Nephron progenitor cell (in vitro differentiated cells): ENCODE results near the gene WDR46.
"Not testable (repeated sequence)": the region's sequence is repeated elsewhere in the genome, so short reads cannot be mapped to it uniquely, and the experiment has no call there.

Experiments
- DNase-seq: peaks from one replicate; pipeline ENCODE4 v3.0.0; 2021
- H3K27ac Mint-ChIP-seq: 2 replicates; pipeline ENCODE4 v1.8.0; 2021; ENCODE audit warnings: mild to moderate bottlenecking, moderate library complexity, mixed read lengths
- H3K27me3 Mint-ChIP-seq: 2 replicates; pipeline ENCODE4 v1.8.0; 2021; ENCODE audit warnings: mild to moderate bottlenecking, low read depth, mixed read lengths; ENCODE audit not compliant: poor library complexity
- H3K36me3 Mint-ChIP-seq: 2 replicates; pipeline ENCODE4 v1.8.0; 2021; ENCODE audit warnings: low read depth, mixed read lengths
- H3K4me1 Mint-ChIP-seq: 2 replicates; pipeline ENCODE4 v1.8.0; 2021; ENCODE audit warnings: mixed read lengths
- H3K4me3 Mint-ChIP-seq: 2 replicates; pipeline ENCODE4 v1.8.0; 2021; ENCODE audit warnings: mild to moderate bottlenecking, moderate library complexity, mixed read lengths
- H3K9me3 Mint-ChIP-seq: 2 replicates; pipeline ENCODE4 v1.8.0; 2021; ENCODE audit warnings: mild to moderate bottlenecking, moderate library complexity, mixed read lengths
- CTCF ChIP-seq: fragments of 200-600 bp; sonication (generic); IDR thresholded peaks from 2 replicates; pipeline ENCODE4 v1.5.0; 2021; ENCODE audit warnings: antibody characterized with exemption

The WDR46 gene

DNA sequence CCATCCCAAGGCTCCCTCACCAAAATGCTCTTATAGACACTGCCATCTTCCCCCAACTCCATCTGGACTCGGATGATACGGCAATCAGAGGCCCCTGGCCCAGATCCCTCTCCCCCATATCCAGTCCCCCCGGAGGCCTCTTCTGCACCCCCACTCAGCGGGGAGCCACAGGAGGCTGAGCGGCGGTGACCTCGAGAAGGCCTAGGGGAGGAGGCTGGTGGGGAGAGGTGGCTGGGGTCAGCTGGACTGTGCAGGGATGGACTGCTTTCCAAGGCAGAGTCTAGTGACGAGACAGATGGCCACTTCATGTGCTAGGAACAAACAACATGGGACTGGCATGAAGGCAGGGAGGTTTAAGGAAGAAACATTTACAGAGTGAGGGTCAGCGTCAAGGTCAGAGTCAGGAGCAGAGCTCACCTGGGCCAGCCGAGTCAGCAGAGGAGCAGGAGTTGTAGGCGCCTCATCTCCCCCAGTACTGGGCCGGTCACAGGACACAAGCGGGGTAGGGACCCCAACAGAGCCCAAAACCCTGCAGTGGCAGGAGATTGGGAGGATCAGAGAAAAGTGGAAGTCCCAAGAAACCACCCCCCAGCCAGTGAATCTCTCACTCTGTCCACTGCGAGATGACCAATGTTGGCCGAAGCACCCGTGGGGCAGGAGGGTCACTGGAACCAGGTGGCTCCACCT lies 4.1 kb upstream of the WDR46 start:
- H3K9me3 Mint-ChIP-seq: no peaks in the 10 kb centered on the region
- no peak overlapping the region for H3K4me3 Mint-ChIP-seq
- no peak overlapping the region for H3K27ac Mint-ChIP-seq
- DNase-seq: no peak
- H3K27me3 Mint-ChIP-seq: no peaks in the 10 kb centered on the region
- peaks cover 52% of the 10 kb centered on the region for H3K4me1 Mint-ChIP-seq
- no peak for TF ChIP-seq CTCF
- H3K36me3 Mint-ChIP-seq: peaks cover 13% of the 10 kb centered on the region

DNA sequence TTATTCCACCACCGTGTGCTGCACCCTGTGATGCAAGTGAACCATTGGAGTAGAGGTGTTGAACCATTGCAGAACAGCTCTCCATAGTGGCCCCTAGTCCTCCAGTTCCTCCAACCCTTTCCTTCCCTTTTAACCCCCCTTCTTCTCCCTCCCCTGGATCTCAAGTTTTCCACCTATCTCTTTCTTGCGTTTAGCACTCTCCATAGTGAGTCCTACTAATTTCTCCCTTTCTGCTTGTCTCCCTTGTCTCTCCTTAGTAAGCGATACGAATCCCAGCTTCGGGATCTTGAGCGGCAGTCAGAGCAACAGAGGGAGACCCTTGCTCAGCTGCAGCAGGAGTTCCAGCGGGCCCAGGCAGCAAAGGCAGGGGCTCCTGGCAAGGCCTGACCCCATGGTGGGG lies 1.4 kb upstream of the WDR46 start:
- no peak overlapping the region for H3K27ac Mint-ChIP-seq
- H3K4me3 Mint-ChIP-seq: peak overlapping the region; percentile 98
- no peak for TF ChIP-seq CTCF
- peaks cover 30% of the 10 kb centered on the region for H3K36me3 Mint-ChIP-seq
- H3K4me1 Mint-ChIP-seq: peaks cover 49% of the 10 kb centered on the region
- peaks cover 2% of the 10 kb centered on the region for H3K27me3 Mint-ChIP-seq
- H3K9me3 Mint-ChIP-seq: no peaks in the 10 kb centered on the region
- DNase-seq: no peak

DNA sequence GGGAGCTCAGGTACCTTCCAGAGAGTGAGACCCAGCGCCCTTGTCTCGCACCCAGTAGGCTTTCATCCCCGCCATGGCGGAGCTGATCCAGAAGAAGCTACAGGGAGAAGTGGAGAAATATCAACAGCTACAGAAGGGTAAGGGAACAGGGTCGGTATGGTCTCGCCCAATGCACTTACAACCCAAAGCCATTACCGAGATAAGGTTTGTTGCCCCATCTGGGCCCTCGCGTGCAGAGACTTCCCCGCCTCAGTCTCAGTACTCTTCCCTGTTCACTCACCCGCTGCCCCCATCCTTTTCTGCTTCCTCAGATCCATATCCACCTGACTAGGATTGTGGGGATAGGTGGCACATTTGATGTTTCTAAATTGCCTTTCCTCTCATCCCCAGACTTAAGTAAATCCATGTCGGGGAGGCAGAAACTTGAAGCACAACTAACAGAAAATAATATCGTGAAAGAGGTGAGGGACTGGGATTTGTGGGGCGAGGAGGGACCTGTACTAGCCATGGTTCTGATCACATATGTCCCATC lies 811 bp upstream of the WDR46 start:
- Mint-ChIP-seq H3K9me3 (no peaks in the 10 kb centered on the region), H3K4me1 (peaks cover 49% of the 10 kb centered on the region), H3K36me3 (peaks cover 30% of the 10 kb centered on the region), H3K4me3 (peak overlapping the region; percentile 98), H3K27me3 (peaks cover 2% of the 10 kb centered on the region), H3K27ac (peak overlapping the region; percentile 29)
- DNase-seq: no peak
- no peak for TF ChIP-seq CTCF

- no peaks in the 10 kb centered on the region for H3K9me3 Mint-ChIP-seq
- peaks cover 25% of the 10 kb centered on the region for H3K36me3 Mint-ChIP-seq
- H3K4me3 Mint-ChIP-seq: peak overlapping the region; percentile 98
- H3K27ac Mint-ChIP-seq: no peak overlapping the region
- no peak for TF ChIP-seq CTCF
- peaks cover 49% of the 10 kb centered on the region for H3K4me1 Mint-ChIP-seq
- peaks cover 2% of the 10 kb centered on the region for H3K27me3 Mint-ChIP-seq
- no peak for DNase-seq
These were observed 708 bp downstream of the WDR46 start for GRCh38 chr6:33288141-33288920.

- peaks cover 49% of the 10 kb centered on the region for H3K4me1 Mint-ChIP-seq
- DNase-seq: no peak
- H3K27me3 Mint-ChIP-seq: peaks cover 2% of the 10 kb centered on the region
- TF ChIP-seq CTCF: no peak
- peaks cover 17% of the 10 kb centered on the region for H3K36me3 Mint-ChIP-seq
- peak overlapping the region; percentile 5 for H3K27ac Mint-ChIP-seq
- H3K4me3 Mint-ChIP-seq: peak overlapping the region; percentile 98
- no peaks in the 10 kb centered on the region for H3K9me3 Mint-ChIP-seq
These were observed 1.8 kb downstream of the WDR46 start for GRCh38 chr6:33286946-33287914.

DNA sequence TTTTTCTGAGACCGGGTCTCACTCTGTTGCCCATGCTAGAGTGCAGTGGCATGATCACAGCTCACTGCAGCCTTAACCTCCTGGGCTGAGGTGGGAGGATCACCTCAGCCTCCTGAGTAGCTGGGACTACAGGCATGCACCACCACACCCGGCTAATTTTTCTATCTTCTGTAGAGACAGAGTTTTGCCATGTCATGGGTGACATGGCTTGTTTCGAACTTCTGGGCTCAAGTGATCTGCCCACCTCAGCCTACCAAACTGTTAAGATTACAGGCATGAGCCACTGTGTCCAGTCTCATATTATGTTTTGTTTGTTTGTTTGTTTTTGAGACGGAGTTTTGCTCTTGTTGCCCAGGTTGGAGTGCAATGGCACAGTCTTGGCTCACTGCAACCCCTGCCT lies 3.8 kb downstream of the WDR46 start:
- not testable (repeated sequence) for H3K4me3 Mint-ChIP-seq

More for the DNA sequence above, 3.8 kb downstream of the WDR46 start:
- not testable (repeated sequence) for H3K27me3 Mint-ChIP-seq, DNase-seq, H3K9me3 Mint-ChIP-seq, H3K27ac Mint-ChIP-seq
- peaks cover 17% of the 10 kb centered on the region for H3K36me3 Mint-ChIP-seq
- peaks cover 49% of the 10 kb centered on the region for H3K4me1 Mint-ChIP-seq
